GM12878 (cell line): ENCODE data around the gene ITPKB. TPM values are rescaled to one million over a fixed set of nuclear protein-coding genes. Genes with fewer than 3 reads are reported as not detected.

Source experiments
- ATAC-seq: fragments of 200-7000 bp; cut with Tn5 transposase; 3 replicates; pipeline ENCODE4 v1.9.1; 2020; ENCODE audit warnings: mild to moderate bottlenecking, moderate library complexity
- BruUV-seq: library from RNA; stranded (reverse); fragments of 400-500 nt; replicated peaks from 2 replicates; lab custom pipeline; 2021; lab: Mats Ljungman, UMichigan
- CTCF ChIA-PET: fragments of 300-600 bp; sonication (Branson Sonifier 250); formaldehyde crosslinking; extraction: SDS; loops from one replicate; lab custom pipeline; 2021; ENCODE audit warnings: inconsistent platforms; lab: Yijun Ruan, JAX
- POLR2A ChIA-PET: fragments of 350-600 bp; formaldehyde crosslinking; extraction: SDS; loops from one replicate; lab custom pipeline; 2021; ENCODE audit warnings: inconsistent platforms; lab: Charles Lee
- RAD21 ChIA-PET: fragments of 300-600 bp; sonication (Branson Sonifier 250); formaldehyde crosslinking; loops from one replicate; lab custom pipeline; 2023; ENCODE audit warnings: antibody characterized with exemption; ENCODE audit not compliant: unreplicated experiment; lab: Charles Lee
- SMC1A ChIA-PET: fragments of 300-600 bp; sonication (Branson Sonifier 250); formaldehyde crosslinking; loops from one replicate; lab custom pipeline; 2023; ENCODE audit not compliant: unreplicated experiment, uncharacterized antibody; lab: Charles Lee
- DNase-seq: peaks from one replicate; pipeline ENCODE4 v3.0.0-alpha.2; 2011; ENCODE audit warnings: low read depth, low spot score
- FAIRE-seq: peaks from 3 replicates; lab custom pipeline; 2011; peaks lifted over from hg19 to GRCh38; lab: Jason Lieb, UNC
- H2AFZ ChIP-seq: 2 replicates; pipeline ENCODE4 v1.6.0; 2011; ENCODE audit warnings: low read depth, low read length, control low read depth; ENCODE audit not compliant: control insufficient read depth
- H3K27ac ChIP-seq: 2 replicates; pipeline ENCODE4 v1.5.1; 2011; ENCODE audit warnings: control low read depth; ENCODE audit not compliant: control insufficient read depth, insufficient read depth
- H3K27me3 ChIP-seq, 2 experiments: replicated peaks in 1 of 2; 2 replicates each; pipeline versions ENCODE4 v1.6.0 to v1.6.1; 2011; ENCODE audit warnings: low read length in 1 of 2; ENCODE audit not compliant: control insufficient read depth in 2 of 2, insufficient read depth in 2 of 2
- H3K36me3 ChIP-seq, 2 experiments: 2 replicates each; pipeline ENCODE4 v1.5.1; 2011; ENCODE audit warnings: low read length in 1 of 2; ENCODE audit not compliant: control insufficient read depth in 2 of 2, insufficient read depth in 2 of 2
- H3K4me1 ChIP-seq: 2 replicates; pipeline ENCODE4 v1.6.1; 2011; ENCODE audit warnings: mild to moderate bottlenecking, low read length, moderate library complexity, mixed read lengths; ENCODE audit not compliant: control insufficient read depth, insufficient read depth
- H3K4me2 ChIP-seq: 2 replicates; pipeline ENCODE4 v1.6.0; 2011; ENCODE audit warnings: control low read depth; ENCODE audit not compliant: control insufficient read depth, insufficient read depth
- H3K4me3 ChIP-seq: fragments of 200-600 bp; sonication (generic); 2 replicates; pipeline ENCODE4 v1.5.1; 2016
- H3K79me2 ChIP-seq: 2 replicates; pipeline ENCODE4 v1.6.0; 2011; ENCODE audit warnings: low read length; ENCODE audit not compliant: control insufficient read depth, insufficient read depth
- H3K9ac ChIP-seq: 2 replicates; pipeline ENCODE4 v1.8.0; 2011; ENCODE audit warnings: low read length, control low read depth, mixed read lengths; ENCODE audit not compliant: control insufficient read depth, insufficient read depth
- H3K9me3 ChIP-seq: replicated peaks from 3 replicates; pipeline ENCODE4 v1.5.1; 2011; ENCODE audit warnings: mild to moderate bottlenecking, low read length; ENCODE audit not compliant: control insufficient read depth, insufficient read depth
- H4K20me1 ChIP-seq: 2 replicates; pipeline ENCODE4 v1.6.0; 2011; ENCODE audit not compliant: control insufficient read depth, insufficient read depth
- ASH2L ChIP-seq: fragments of 300-600, 200-600 bp; sonication (generic); IDR thresholded peaks from 2 replicates; pipeline ENCODE4 v1.6.1; 2017; ENCODE audit warnings: low read depth, mild to moderate bottlenecking, borderline replicate concordance
- BRCA1 ChIP-seq: IDR thresholded peaks from 2 replicates; pipeline ENCODE4 v1.6.1; 2011; ENCODE audit warnings: low read depth, low read length, improper control_type of control experiment
- CBFB ChIP-seq: IDR thresholded peaks from 2 replicates; pipeline ENCODE4 v1.6.1; 2016; ENCODE audit warnings: antibody characterized with exemption, low read depth
- CREB1 ChIP-seq: IDR thresholded peaks from 2 replicates; pipeline ENCODE4 v1.6.1; 2012; ENCODE audit warnings: low read depth, mild to moderate bottlenecking, inconsistent platforms
- CREM ChIP-seq: IDR thresholded peaks from 2 replicates; pipeline ENCODE4 v1.6.1; 2014; ENCODE audit warnings: antibody characterized with exemption, low read depth
- EED ChIP-seq: sonication (generic); IDR thresholded peaks from 2 replicates; pipeline ENCODE4 v1.6.1; 2016; ENCODE audit warnings: antibody characterized with exemption, low read depth
- ELK1 ChIP-seq: IDR thresholded peaks from 2 replicates; pipeline ENCODE4 v1.6.1; 2012; ENCODE audit warnings: low read depth, low read length, improper control_type of control experiment
- ETV6 ChIP-seq, 2 experiments: fragments of 450-650 bp in 1 of 2; IDR thresholded peaks in 1 of 2; conservative IDR thresholded peaks in 1 of 2; 2 replicates each; pipeline ENCODE4 v1.6.1; 2014; ENCODE audit warnings: antibody characterized with exemption in 1 of 2, borderline replicate concordance in 1 of 2, low read depth in 1 of 2, mild to moderate bottlenecking in 1 of 2, moderate library complexity in 1 of 2
- JUNB ChIP-seq: IDR thresholded peaks from 2 replicates; pipeline ENCODE4 v1.6.1; 2016; ENCODE audit warnings: antibody characterized with exemption, mild to moderate bottlenecking
- NBN ChIP-seq: fragments of 450-650 bp; IDR thresholded peaks from 2 replicates; pipeline ENCODE4 v1.6.1; 2016
- NFYA ChIP-seq: IDR thresholded peaks from 2 replicates; pipeline ENCODE4 v1.6.1; 2011; ENCODE audit warnings: low read depth, mild to moderate bottlenecking, low read length, improper control_type of control experiment, borderline replicate concordance
- POLR2AphosphoS2 ChIP-seq: IDR thresholded peaks from 2 replicates; pipeline ENCODE4 v1.6.1; 2011; ENCODE audit warnings: low read depth, mild to moderate bottlenecking, low read length, improper control_type of control experiment, moderate library complexity
- SMAD5 ChIP-seq: IDR thresholded peaks from 2 replicates; pipeline ENCODE4 v1.6.1; 2016; ENCODE audit warnings: antibody characterized with exemption, low read depth
- SPI1 ChIP-seq: IDR thresholded peaks from 2 replicates; pipeline ENCODE4 v1.6.1; 2011; ENCODE audit warnings: low read depth, mild to moderate bottlenecking, low read length, moderate library complexity, borderline replicate concordance; ENCODE audit not compliant: insufficient read depth
- SRF ChIP-seq, 2 experiments: IDR thresholded peaks; 2 replicates each; pipeline ENCODE4 v1.6.1; 2011; ENCODE audit warnings: low read depth in 2 of 2, low read length in 2 of 2, mild to moderate bottlenecking in 1 of 2, moderate library complexity in 1 of 2
- TCF3 ChIP-seq: IDR thresholded peaks from 2 replicates; pipeline ENCODE4 v1.6.1; 2012; ENCODE audit warnings: low read depth, mild to moderate bottlenecking, low read length, borderline replicate concordance; ENCODE audit not compliant: insufficient read depth
- ZBED1 ChIP-seq: IDR thresholded peaks from 2 replicates; pipeline ENCODE4 v1.6.1; 2016; ENCODE audit warnings: borderline replicate concordance
- WGBS: methylation state at CpG from one replicate; pipeline ENCODE4 v1.1.6; 2016; ENCODE audit warnings: low lambda C conversion rate; ENCODE audit not compliant: insufficient replicate concordance, insufficient coverage; ENCODE audit errors: missing lambda C conversion rate; 5-methylcytosine and 5-hydroxymethylcytosine counted together
- in situ Hi-C: fragments of 300-500 bp; cut with MboI; formaldehyde crosslinking; loops from 9 replicates; pipeline ENCODE4 v1.14.3; 2018; ENCODE audit warnings: mixed read lengths
- intact Hi-C: fragments of 100-400 bp; cut with micrococcal nuclease; formaldehyde crosslinking; loops from one replicate; pipeline ENCODE4 v1.14.2; 2022; ENCODE audit not compliant: unreplicated experiment
- polyA plus RNA-seq, 11 experiments: library from polyadenylated mRNA; depleted of rRNA in 4 of 11; unstranded in 6 of 11; stranded (reverse) in 5 of 11; fragments of >200 nt; fragmentation: Nextera tagmentation in 4 of 11; fragmentation: Illumina TruSeq in 1 of 11; extraction: Ambion mirVana in 4 of 11; extraction: Trizol in 1 of 11; gene quantifications; 1 replicate in 1 of 11; 2 replicates in 10 of 11; pipeline versions ENCODE4 v1.2.1 to v1.2.3, GENCODE V29; 2011 to 2016; ENCODE audit warnings: inconsistent platforms in 2 of 11, missing spikeins in 2 of 11, low read depth in 1 of 11
- total RNA-seq, 4 experiments: library from RNA; depleted of rRNA in 3 of 4; stranded (reverse); fragments of >200 nt in 3 of 4; fragmentation: Illumina TruSeq in 1 of 4; extraction: Trizol in 1 of 4; gene quantifications; 2 replicates each; pipeline versions ENCODE4 v1.2.1 to v1.2.3, GENCODE V29; 2013 to 2021

The ITPKB gene
- total and polyA plus RNA-seq, 10 of the 15 experiments (the other 5 are each of a cell fraction or from before 2014, with no cell fraction given): 1.3 to 38.7 (median 12.9) TPM

GRCh38 chr1:226764533-226764932, 25.5 kb upstream of the ITPKB start (continued):
- no peak for TF ChIP-seq ELK1
- TF ChIP-seq CBFB: peak; percentile 76; the same call in 1 of the 2 replicates
- TF ChIP-seq NBN: peak; percentile 48; the same call in 1 of the 2 replicates
- TF ChIP-seq TCF3: peak; percentile 94
- no peak for TF ChIP-seq ASH2L
- peak; percentile 26; the same call in 1 of the 2 replicates for TF ChIP-seq SPI1
- no peak for TF ChIP-seq NFYA

- FAIRE-seq (peak; percentile 86), ATAC-seq (peak; percentile 71), DNase-seq (no peak)
- 21% methylated on average over 4 of the region's 4 CpGs for WGBS
- ChIA-PET POLR2A (no interaction called here), RAD21 (interaction anchor here (0.8 to 1.2 kb wide), 3 partner anchors 24 to 63 kb away, joined by 3 to 4 read pairs (median 3); partner anchors contain the start of gene ITPKB), CTCF (interaction anchor here (0.7 to 2.0 kb wide), 3 partner anchors 9 to 121 kb away, joined by 3 to 6 read pairs (median 3); no protein-coding TSS in a partner anchor), SMC1A (interaction anchor here (0.9 to 2.4 kb wide), 6 partner anchors 9 to 62 kb away, joined by 3 to 13 read pairs (median 4); partner anchors contain the start of gene ITPKB)
- Histone ChIP-seq H3K36me3 (no peaks in the 10 kb centered on the region), H4K20me1 (no peaks in the 10 kb centered on the region), H3K9me3 (peaks cover 3% of the 10 kb centered on the region; the same call in 1 of the 3 replicates), H3K27ac (peak overlapping the region; percentile 16), H3K9ac (peak overlapping the region; percentile 37; the same call in 1 of the 2 replicates), H3K79me2 (no peaks in the 10 kb centered on the region), H2AFZ (peak overlapping the region; percentile 40; the same call in 1 of the 2 replicates), H3K4me1 (peaks cover 31% of the 10 kb centered on the region), H3K4me2 (peak overlapping the region; percentile 86), H3K4me3 (0 out of 2 replicates have a peak overlapping the region, but pooled peaks have one; percentile 35), H3K27me3 (no peaks in the 10 kb centered on the region)
- BruUV-seq: no TSS peak
- in situ Hi-C loops (no loop called here), intact Hi-C loops (no loop called here)
- TF ChIP-seq ETV6 (conservative IDR thresholded peaks at IDR 0.05 in 1 of 2, IDR thresholded peaks at IDR 0.05 in 1 of 2; ENCODE audit: borderline replicate concordance in 1 of 2, low read depth in 1 of 2): peak in 1 of 2 experiments; percentile 25; a peak in 1 of 4 replicates
- peak; percentile 88 for TF ChIP-seq CREB1
- peak; percentile 74 for TF ChIP-seq CREM
- TF ChIP-seq BRCA1: no peak
- no peak for TF ChIP-seq NBN
- no peak for TF ChIP-seq SMAD5
- peak; percentile 36; the same call in 1 of the 2 replicates for TF ChIP-seq JUNB
- TF ChIP-seq SRF (IDR thresholded peaks at IDR 0.05; ENCODE audit: low read depth in 2 of 2, low read length in 2 of 2): no peak
- TF ChIP-seq EED: peak; percentile 82; the same call in 1 of the 2 replicates
- peak; percentile 27; the same call in 1 of the 2 replicates for TF ChIP-seq ZBED1
- no peak for TF ChIP-seq POLR2AphosphoS2
Observed at GRCh38 chr1:226763905-226764264, 24.8 kb upstream of the ITPKB start.
